GM18519 (cell line): Measurements from ENCODE around the gene DGKZ.
"Not testable (repeated sequence)": the region's sequence is repeated elsewhere in the genome, so short reads cannot be mapped to it uniquely, and the experiment has no call there.

Experiments used
- ATAC-seq: cut with Tn5 transposase; IDR thresholded peaks from one replicate; pipeline ENCODE4 v1.9.1; 2021; ENCODE audit warnings: mild to moderate bottlenecking, moderate library complexity; ENCODE audit not compliant: unreplicated experiment, low FRiP score

The DGKZ gene

DNA sequence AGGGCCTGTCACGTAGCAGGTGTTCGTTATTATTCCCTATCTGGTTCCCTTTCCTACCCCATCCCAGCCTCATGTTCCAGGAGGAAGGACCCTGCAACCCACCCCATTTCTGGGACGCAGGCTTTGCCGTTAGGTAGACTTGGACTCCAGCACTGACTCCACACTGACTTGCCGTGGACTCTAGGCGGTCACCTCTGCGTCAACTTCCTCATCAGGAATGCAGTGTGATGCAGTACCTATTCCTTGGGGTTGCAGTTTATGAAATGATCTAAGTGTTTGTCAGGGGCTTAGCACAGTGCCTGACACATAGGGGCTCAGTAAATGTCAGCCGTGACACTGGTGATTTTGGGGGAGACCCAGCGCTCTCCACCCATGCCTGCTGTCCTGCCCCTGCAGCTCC lies 16.8 kb downstream of the DGKZ start:
- ATAC-seq = no peak

DNA sequence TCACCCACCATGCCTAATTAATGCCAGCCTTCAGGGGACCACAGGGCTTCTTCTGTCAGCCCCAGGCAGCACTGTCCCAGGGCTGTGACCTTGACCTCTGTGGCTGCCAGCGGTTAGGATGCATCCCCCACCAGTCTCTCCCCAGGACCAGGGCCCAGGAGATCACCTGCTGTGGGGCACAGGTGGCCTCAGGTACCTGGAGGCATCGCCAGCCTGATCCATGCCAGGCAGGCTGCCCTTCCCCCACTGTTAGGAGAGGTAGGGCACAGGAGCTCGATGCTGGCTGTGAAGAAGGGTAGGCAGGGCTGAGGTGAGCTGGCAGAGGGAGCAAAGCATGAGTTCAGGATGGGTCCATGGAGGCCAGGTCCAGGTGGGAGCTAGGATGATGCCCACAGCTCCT lies 17.5 kb downstream of the DGKZ start:
- ATAC-seq = no peak

DNA sequence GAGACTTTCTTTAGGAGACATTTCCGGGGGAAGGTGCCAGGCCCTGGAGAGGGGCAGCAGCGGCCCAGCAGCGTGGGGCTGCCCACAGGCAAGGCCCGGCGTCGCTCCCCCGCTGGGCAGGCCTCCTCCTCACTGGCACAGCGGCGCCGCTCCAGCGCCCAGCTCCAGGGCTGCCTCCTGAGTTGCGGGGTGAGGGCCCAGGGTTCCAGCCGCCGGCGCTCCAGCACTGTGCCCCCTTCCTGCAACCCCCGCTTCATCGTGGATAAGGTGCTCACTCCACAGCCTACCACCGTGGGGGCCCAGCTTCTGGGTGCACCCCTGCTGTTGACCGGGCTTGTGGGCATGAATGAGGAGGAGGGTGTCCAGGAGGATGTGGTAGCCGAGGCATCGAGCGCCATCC lies 19.0 kb downstream of the DGKZ start:
- no peak for ATAC-seq

DNA sequence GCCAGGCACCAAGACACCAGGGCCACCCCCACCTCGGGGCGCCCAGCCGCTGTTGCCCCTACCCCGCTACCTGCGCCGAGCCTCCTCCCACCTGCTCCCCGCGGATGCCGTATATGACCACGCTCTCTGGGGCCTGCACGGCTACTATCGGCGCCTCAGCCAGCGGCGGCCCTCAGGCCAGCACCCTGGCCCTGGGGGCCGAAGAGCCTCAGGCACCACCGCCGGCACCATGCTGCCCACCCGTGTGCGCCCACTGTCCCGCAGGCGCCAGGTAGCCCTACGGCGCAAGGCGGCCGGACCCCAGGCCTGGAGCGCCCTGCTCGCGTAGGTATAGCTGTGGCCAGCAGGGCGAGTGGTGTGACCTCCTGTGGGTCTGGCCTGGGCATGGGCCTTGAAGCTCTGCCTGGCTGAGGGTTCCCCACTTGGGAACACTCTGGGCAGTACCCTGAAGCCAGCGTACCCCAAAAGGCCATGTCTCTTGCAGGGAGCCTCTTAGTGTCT lies 19.4 kb downstream of the DGKZ start:
- ATAC-seq = no peak

DNA sequence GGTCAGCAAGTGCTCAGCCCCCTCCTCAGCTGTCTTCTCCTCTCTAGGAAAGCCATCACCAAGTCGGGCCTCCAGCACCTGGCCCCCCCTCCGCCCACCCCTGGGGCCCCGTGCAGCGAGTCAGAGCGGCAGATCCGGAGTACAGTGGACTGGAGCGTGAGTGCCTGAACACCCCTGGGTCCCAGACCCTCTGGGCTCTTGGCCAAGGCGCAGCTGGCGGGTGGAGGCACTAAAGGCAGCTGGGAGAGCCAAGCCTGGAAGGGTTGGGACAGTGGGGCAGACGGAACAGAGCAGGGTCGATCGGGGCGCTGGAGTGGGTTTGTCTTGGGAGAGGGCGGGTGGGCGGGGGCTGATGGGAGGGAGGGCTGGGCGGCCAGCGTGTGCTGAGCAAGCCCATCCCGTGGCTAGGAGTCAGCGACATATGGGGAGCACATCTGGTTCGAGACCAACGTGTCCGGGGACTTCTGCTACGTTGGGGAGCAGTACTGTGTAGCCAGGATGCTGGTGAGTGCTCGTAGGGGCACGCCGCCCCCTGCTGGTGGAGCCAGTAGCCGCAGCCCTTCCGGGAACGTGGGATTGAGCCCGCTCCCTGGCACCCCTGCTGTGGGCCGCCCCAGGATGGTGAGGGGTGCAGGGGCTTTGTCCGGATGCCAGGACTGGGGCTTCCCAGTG lies 20.1 kb downstream of the DGKZ start:
- no peak for ATAC-seq

DNA sequence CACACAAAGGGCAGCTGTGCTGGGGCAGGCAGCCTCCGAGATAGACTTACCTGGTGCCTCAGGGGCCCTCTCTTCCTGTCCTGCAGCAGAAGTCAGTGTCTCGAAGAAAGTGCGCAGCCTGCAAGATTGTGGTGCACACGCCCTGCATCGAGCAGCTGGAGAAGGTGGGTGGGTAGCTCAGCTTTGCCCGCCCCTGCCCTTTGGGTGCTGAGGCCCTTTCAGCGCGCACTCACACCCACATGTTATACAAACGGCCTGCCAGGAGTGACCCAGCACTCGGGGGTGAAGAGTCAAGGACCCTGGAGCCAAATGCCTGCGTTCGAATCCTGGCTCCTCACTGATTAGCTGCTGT lies 20.6 kb downstream of the DGKZ start:
- no peak for ATAC-seq

DNA sequence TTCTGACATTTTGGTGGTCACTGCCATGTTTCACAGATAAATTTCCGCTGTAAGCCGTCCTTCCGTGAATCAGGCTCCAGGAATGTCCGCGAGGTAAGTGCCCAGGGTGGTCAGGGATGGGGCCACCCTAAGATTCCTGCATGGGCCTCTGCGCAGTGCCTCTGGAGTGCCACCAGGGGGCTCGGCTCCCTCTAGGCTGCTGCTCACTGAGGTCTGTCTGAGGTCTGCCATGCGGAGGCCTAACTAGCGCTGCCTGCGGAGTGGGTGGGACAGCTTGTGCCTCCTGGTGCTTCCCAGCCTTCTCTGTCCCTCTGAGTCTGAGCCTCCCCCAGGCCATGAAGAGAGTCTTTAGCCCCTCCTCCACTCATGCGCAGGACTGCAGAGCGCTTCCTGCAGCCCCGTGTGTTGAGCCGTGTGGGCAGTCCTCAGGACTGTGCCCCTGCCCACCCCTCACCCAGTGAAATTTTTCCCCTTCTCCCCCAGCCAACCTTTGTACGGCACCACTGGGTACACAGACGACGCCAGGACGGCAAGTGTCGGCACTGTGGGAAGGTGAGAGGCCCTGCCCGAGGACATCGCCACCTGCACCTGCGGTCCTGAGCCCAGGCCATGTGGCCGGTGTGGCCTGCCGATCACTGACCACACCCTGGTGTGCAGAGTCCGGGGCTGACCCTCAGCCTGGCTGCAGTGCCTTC lies 22.3 kb downstream of the DGKZ start:
- peak; percentile 45 for ATAC-seq

DNA sequence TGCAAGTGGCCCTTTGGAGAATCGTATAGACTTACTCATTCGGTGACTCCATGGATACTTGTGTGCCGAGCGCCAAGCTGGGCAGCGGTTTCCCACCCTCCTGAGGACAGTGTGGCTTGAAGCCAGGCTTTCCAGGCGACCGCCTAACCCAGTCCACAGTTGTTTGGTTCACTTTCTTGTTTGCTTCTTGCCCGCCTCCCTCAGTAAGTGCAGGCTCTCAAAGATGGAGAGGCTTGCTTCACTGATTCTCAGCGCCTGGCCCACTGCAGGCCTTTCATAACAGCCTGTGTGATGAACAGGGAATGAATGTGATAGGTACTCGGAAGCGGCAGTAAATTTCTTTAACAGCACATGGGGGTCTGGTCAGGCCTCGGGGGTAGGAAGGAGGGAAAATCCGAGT lies 23.0 kb downstream of the DGKZ start:
- no peak for ATAC-seq

DNA sequence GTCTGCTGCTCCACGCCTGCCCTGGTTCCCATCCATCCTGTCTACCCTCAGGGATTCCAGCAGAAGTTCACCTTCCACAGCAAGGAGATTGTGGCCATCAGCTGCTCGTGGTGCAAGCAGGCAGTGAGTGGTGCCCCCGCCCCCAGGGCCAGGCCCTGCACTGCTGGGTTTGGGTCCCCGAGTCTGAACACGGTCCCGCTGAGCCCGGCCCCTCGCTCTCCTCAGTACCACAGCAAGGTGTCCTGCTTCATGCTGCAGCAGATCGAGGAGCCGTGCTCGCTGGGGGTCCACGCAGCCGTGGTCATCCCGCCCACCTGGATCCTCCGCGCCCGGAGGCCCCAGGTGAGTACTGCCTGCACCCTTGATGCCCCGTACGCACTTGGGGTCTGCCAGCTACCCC lies 24.0 kb downstream of the DGKZ start:
- not testable (repeated sequence) for ATAC-seq

DNA sequence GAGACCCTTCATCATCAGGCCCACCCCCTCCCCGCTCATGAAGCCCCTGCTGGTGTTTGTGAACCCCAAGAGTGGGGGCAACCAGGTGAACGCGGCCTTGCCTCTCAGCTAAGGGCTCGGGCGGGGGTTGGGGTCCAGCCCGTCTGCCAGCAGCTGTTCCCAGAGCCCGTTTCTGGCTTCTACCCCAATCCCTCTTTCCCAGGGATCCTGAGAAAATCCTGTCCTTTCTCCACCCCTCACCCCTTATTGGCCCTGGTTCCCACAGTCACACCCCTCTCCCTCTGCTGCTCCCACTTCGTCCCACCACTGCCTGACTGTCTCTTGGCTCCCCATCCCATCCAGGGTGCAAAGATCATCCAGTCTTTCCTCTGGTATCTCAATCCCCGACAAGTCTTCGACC lies 24.8 kb downstream of the DGKZ start:
- no peak for ATAC-seq

DNA sequence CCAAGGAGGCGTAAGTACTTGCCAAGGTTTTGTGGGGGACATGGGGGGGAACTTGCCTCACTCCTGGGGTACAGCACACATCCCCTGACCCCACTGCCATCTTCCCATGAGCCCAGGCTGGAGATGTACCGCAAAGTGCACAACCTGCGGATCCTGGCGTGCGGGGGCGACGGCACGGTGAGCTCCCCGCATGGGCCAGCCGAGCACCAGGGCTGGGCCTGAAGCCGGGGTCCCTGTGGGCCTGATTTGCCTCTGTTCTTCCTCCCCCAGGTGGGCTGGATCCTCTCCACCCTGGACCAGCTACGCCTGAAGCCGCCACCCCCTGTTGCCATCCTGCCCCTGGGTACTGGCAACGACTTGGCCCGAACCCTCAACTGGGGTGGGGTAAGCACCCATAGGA lies 25.2 kb downstream of the DGKZ start:
- not testable (repeated sequence) for ATAC-seq

DNA sequence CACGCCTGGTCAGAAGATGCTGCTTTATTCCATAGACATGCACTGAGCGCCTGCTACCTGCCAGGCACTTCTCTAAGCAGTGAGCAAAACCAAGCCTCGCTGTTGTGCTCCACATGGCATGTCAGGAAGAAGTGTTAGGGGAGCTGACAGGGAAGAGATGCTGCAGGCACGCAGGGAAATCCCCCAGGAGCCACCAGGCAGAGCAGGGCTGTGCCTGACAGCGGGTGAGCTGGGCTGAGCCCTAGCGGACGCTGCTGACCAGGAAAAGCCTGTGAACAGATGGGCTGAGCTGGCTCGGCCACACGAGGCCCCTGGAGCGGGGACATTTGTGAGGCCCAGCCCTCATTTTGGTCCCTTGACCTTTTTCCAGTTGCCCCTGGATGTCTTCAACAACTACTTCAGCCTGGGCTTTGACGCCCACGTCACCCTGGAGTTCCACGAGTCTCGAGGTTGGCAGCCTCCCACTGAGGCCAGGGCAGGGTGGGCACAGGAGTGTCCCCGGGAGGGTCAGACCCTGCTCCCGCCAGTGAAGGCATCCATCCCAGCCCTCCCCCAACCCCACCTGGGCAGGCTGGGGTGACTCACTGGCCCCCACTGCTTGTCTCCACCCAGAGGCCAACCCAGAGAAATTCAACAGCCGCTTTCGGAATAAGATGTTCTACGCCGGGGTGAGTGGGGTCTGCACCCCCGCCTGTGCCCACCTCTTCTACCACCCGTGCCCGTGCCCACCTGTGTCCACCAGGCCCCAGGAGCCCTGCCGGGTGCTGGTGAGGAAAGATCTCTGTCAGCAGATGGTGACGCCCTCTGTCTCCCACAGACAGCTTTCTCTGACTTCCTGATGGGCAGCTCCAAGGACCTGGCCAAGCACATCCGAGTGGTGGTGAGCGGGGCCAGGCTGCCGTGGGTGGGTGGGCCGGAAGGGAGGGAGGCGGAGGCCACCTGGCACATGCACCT lies 26.8 kb downstream of the DGKZ start:
- ATAC-seq = no peak

DNA sequence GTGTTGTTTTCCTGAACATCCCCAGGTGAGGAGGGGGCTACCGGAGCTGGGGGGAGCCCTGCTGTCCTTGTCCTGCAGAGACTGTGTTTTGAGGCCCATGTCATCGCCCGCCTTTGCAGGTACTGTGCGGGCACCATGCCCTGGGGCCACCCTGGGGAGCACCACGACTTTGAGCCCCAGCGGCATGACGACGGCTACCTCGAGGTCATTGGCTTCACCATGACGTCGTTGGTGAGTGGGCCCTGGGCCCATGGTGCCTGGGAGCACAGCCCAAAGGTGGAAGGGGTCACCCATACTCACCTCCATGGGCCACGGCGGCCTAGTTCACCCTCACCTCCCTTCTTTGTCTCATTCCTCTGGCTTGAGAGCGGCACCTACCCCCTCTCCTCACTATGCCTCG lies 27.6 kb downstream of the DGKZ start:
- no peak for ATAC-seq

DNA sequence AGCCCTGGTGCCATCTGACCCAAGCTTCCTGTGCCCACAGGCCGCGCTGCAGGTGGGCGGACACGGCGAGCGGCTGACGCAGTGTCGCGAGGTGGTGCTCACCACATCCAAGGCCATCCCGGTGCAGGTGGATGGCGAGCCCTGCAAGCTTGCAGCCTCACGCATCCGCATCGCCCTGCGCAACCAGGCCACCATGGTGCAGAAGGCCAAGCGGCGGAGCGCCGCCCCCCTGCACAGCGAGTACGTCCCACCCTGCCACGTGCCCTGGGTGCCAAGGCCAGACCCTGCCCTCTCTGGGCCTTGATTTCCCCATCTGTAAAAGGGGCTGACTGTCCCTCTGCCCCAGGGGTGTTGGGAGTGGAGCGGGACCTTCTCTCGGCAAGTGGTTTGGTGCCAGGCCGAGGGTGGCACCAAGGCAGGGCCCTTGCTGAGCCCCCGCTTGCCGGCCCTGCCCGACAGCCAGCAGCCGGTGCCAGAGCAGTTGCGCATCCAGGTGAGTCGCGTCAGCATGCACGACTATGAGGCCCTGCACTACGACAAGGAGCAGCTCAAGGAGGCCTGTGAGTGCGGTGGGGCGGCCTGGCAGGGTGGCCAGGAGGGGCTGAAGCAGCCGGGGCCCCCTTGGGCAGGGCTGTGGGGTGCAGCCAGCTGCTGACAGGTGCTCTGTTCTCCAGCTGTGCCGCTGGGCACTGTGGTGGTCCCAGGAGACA lies 28.3 kb downstream of the DGKZ start:
- ATAC-seq = no peak

DNA sequence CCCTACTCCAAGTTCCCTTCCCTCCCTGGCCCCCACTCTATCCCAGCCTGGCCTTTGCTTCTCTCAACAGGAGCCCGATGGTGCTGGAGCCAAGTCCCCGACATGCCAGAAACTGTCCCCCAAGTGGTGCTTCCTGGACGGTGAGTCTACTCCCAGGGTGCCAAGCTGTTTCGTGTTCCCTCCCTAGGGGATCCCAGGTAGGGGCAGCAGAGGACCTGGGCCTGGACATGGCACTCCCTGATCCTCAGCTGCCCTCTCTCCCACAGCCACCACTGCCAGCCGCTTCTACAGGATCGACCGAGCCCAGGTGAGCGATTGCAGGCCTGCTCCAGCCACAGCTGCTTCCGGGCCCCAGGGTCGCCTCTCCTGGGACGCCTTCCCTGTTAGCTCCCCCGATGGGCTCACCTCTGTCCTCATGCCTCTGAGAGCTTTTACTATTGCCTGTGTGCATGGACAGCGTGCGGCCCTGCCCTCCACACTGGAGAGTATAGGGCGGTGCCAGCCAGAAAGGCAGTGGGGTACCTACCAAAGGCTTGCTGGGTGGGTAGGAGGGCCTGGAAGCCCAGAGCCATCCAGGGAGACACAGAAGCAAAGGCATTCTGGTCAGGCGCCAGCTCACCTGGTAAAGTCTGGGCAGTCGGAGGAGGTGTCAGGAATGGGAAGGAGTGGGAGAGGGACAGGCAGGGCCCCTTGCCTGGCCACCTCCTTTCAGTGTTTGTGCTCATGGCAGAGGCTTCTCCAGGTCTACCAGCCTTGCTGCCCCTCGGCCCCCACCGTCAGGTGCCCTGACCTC lies 29.2 kb downstream of the DGKZ start:
- no peak for ATAC-seq

DNA sequence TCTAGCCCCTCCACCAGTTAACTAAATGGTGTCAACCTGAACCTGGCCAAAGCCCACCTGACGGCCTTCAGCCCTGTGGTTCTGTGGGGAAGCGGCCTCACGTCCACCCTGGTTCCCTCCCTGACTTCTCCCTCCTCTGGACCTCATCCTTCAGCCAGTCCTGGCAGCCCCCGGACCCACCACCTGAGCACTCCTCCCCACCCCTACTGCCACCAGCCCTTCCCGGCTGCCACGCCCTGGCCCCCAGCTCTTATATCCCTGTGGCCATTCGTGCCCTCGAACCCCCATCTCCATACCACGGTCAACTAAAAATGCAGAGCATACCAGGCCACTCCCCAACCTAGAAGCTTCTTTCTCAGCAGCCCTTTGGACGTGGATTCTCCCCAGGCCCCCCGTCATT lies 30.0 kb downstream of the DGKZ start:
- ATAC-seq = no peak

DNA sequence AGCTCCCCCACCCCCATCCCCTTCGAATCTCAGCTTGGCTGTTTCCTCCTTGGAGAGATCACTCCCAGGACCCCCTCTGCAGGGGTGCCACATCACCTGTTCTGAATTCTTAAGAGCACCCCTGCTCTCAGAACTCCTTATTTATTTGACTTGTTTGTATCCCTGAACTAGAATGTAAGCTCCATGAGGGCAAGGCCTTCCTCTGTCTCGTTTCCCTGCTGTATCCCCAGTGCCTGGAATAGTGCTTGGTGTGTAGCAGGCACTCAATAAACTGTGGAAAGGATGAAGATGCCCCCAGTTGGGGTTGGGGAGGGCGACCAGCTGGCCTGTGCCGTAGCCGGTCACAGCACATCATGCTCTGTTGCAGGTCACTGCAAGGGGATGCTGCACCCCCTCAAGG lies 30.6 kb downstream of the DGKZ start:
- no peak for ATAC-seq

DNA sequence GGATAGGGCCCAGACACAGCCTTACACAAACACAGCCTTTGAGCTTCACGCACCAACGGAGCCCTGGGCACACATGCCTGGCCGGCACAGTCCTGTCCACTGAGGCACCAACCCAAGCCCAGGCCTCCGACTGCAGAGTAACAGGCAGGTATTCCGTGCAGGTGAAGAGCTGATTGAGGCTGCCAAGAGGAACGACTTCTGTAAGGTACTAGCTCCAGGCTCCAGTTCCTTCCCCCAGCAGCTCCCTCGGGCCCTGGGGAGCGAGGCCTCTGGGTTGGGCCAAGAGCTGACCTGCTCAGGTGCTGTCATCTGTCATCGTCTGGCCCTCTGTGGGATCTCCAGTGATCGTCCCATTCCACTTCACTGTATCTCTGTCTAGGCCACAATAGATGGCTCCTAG lies 31.0 kb downstream of the DGKZ start:
- no peak for ATAC-seq

DNA sequence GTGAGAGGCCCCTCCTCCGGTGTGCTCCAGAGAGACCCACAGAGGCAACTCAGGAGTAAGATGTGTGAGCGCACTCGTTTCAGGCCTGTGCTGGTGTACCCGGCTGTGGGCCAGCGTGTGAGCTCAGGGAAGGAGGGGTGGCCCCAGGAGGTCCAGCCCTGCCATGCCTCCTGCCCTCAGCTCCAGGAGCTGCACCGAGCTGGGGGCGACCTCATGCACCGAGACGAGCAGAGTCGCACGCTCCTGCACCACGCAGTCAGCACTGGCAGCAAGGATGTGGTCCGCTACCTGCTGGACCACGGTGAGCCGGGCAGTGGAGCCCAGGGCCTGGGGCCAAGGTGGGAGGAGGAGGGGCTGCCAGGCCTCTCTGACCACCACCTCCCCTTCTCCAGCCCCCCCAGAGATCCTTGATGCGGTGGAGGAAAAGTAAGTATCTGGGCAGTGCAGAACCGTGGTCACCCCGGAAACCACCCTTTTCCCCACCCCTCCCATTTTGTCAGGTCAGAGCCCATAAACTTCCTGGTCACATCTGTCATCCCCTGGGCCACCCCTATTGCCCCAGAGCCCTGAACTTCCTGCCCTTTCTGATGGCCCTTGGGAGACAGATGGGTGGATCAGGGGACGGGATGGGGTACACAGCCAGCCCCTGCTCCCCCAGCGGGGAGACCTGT lies 31.7 kb downstream of the DGKZ start:
- no peak for ATAC-seq
